ENCODE measurements around the gene FAM217A. TPM values are rescaled to one million over a fixed set of nuclear protein-coding genes. Genes with fewer than 3 reads are reported as not detected.

The FAM217A gene
- total RNA-seq, 1 experiment from 2014 or later: not detected

- TF ChIP-seq YY1 (IDR thresholded peaks at IDR 0.05; ENCODE audit: extremely low read depth, insufficient replicate concordance, low read depth, low read length): no peak
Observed at GRCh38 chr6:4049246-4049645, 29.7 kb downstream of the FAM217A start (continued).

GRCh38 chr6:4041480-4041879, 37.5 kb downstream of the FAM217A start:
- Histone ChIP-seq H3K4me2 (ENCODE audit: low read length) (no peak overlapping the region), H4K20me1 (ENCODE audit: insufficient read depth) (peaks cover 20% of the 10 kb centered on the region), H3K36me3 (ENCODE audit: control insufficient read depth in 1 of 2, insufficient read depth in 2 of 2, low read length in 2 of 2) (peaks cover 56 to 68% of the 10 kb centered on the region in 2 experiments), H3K79me2 (ENCODE audit: insufficient read depth, low read length) (peaks cover 98% of the 10 kb centered on the region), H3K9me3 (ENCODE audit: control insufficient read depth in 1 of 2, insufficient read depth in 1 of 2, low read depth in 1 of 2, low read length in 2 of 2) (no peaks in the 10 kb centered on the region), H3K9ac (ENCODE audit: low read length) (no peak overlapping the region), H2AFZ (ENCODE audit: low read depth, low read length, poor library complexity, severe bottlenecking) (no peak overlapping the region), H3K27ac (ENCODE audit: low read depth, low read length) (no peak overlapping the region), H3K4me3 (replicated peaks in 1 of 2; ENCODE audit: low read depth in 1 of 2, low read length in 2 of 2) (no peak overlapping the region), H3K4me1 (ENCODE audit: control insufficient read depth in 1 of 2, insufficient read depth in 2 of 2, low read length in 2 of 2) (no peaks in the 10 kb centered on the region), H3K9me2 (ENCODE audit: insufficient read depth) (no peaks in the 10 kb centered on the region), H3K27me3 (ENCODE audit: insufficient read depth, low read length) (no peaks in the 10 kb centered on the region)
- intact Hi-C loops (cut with micrococcal nuclease): no loop called here
- ChIA-PET POLR2A (no interaction called here), RAD21 (ENCODE audit: low non-redundant PET in 1 of 2, low total read pairs in 2 of 2, uncharacterized antibody in 2 of 2, unreplicated experiment in 2 of 2) (no interaction called here), CTCF (no interaction called here)
- no peak for DNase-seq (ENCODE audit: low read depth, low spot score)
- TF ChIP-seq ZFX (IDR thresholded peaks at IDR 0.05) (no peak), ELF1 (IDR thresholded peaks at IDR 0.05; ENCODE audit: borderline replicate concordance, low read depth) (no peak), CEBPB (IDR thresholded peaks at IDR 0.05; ENCODE audit: low read depth) (no peak), FOSL1 (IDR thresholded peaks at IDR 0.05; ENCODE audit: low read depth) (no peak), EGR1 (IDR thresholded peaks at IDR 0.05; ENCODE audit: low read depth) (no peak), POLR2A (IDR thresholded peaks at IDR 0.05; ENCODE audit: borderline replicate concordance, extremely low read depth, insufficient read depth, insufficient read length) (no peak), POLR2AphosphoS5 (IDR thresholded peaks at IDR 0.05; ENCODE audit: low read depth, low read length) (no peak), RAD21 (IDR thresholded peaks at IDR 0.05; ENCODE audit: low read depth) (no peak), JUND (IDR thresholded peaks at IDR 0.05) (no peak)
- TF ChIP-seq, protein P1, sequence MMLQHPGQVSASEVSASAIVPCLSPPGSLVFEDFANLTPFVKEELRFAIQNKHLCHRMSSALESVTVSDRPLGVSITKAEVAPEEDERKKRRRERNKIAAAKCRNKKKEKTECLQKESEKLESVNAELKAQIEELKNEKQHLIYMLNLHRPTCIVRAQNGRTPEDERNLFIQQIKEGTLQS (IDR thresholded peaks at IDR 0.05): no peak
- no TSS peak for BruUV-seq (replicated peaks)
- ATAC-seq: no peak

GRCh38 chr6:4039348-4039747, 39.6 kb downstream of the FAM217A start:
- ChIA-PET CTCF (no interaction called here), POLR2A (interaction anchor here (0.8 kb wide), 1 partner anchor 87 kb away, joined by 4 read pairs; no protein-coding TSS in a partner anchor)

More at GRCh38 chr6:4039348-4039747, 39.6 kb downstream of the FAM217A start:
- ATAC-seq (no peak), DNase-seq (ENCODE audit: low read depth, low spot score) (no peak)
- TF ChIP-seq RAD21 (IDR thresholded peaks at IDR 0.05; ENCODE audit: low read depth) (no peak), EGR1 (IDR thresholded peaks at IDR 0.05; ENCODE audit: low read depth) (no peak), SP1 (IDR thresholded peaks at IDR 0.05; ENCODE audit: low read depth) (no peak), ZNF274 (IDR thresholded peaks at IDR 0.05; ENCODE audit: low read depth, low read length) (no peak), TCF7L2 (IDR thresholded peaks at IDR 0.05; ENCODE audit: borderline replicate concordance, extremely low read depth, insufficient read depth, insufficient read length) (no peak), ELF1 (IDR thresholded peaks at IDR 0.05; ENCODE audit: borderline replicate concordance, low read depth) (no peak), SRF (IDR thresholded peaks at IDR 0.05; ENCODE audit: low read depth) (no peak), JUND (IDR thresholded peaks at IDR 0.05) (no peak), CEBPB (IDR thresholded peaks at IDR 0.05; ENCODE audit: low read depth) (no peak), POLR2AphosphoS5 (IDR thresholded peaks at IDR 0.05; ENCODE audit: low read depth, low read length) (no peak), YY1 (IDR thresholded peaks at IDR 0.05; ENCODE audit: extremely low read depth, insufficient replicate concordance, low read depth, low read length) (no peak)
- TF ChIP-seq, protein P2, sequence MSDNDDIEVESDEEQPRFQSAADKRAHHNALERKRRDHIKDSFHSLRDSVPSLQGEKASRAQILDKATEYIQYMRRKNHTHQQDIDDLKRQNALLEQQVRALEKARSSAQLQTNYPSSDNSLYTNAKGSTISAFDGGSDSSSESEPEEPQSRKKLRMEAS (IDR thresholded peaks at IDR 0.05): no peak
- TF ChIP-seq, protein P3, sequence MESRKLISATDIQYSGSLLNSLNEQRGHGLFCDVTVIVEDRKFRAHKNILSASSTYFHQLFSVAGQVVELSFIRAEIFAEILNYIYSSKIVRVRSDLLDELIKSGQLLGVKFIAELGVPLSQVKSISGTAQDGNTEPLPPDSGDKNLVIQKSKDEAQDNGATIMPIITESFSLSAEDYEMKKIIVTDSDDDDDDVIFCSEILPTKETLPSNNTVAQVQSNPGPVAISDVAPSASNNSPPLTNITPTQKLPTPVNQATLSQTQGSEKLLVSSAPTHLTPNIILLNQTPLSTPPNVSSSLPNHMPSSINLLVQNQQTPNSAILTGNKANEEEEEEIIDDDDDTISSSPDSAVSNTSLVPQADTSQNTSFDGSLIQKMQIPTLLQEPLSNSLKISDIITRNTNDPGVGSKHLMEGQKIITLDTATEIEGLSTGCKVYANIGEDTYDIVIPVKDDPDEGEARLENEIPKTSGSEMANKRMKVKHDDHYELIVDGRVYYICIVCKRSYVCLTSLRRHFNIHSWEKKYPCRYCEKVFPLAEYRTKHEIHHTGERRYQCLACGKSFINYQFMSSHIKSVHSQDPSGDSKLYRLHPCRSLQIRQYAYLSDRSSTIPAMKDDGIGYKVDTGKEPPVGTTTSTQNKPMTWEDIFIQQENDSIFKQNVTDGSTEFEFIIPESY (IDR thresholded peaks at IDR 0.05; ENCODE audit: extremely low read depth, insufficient replicate concordance, low read length): no peak
- no peak overlapping the region for H3K9ac ChIP-seq (ENCODE audit: low read length)
- no peaks in the 10 kb centered on the region for H3K4me1 ChIP-seq (ENCODE audit: control insufficient read depth in 1 of 2, insufficient read depth in 2 of 2, low read length in 2 of 2)
- no peak overlapping the region for H3K4me2 ChIP-seq (ENCODE audit: low read length)
- H3K9me3 ChIP-seq (ENCODE audit: control insufficient read depth in 1 of 2, insufficient read depth in 1 of 2, low read depth in 1 of 2, low read length in 2 of 2): no peaks in the 10 kb centered on the region
- H3K27ac ChIP-seq (ENCODE audit: low read depth, low read length): no peak overlapping the region
- BruUV-seq (replicated peaks): no TSS peak
- H3K27me3 ChIP-seq (ENCODE audit: insufficient read depth, low read length): no peaks in the 10 kb centered on the region
- H4K20me1 ChIP-seq (ENCODE audit: insufficient read depth): peaks cover 17% of the 10 kb centered on the region
- H3K9me2 ChIP-seq (ENCODE audit: insufficient read depth): no peaks in the 10 kb centered on the region
- H3K79me2 ChIP-seq (ENCODE audit: insufficient read depth, low read length): peaks cover 99% of the 10 kb centered on the region
- RAD21 ChIA-PET (ENCODE audit: low non-redundant PET in 1 of 2, low total read pairs in 2 of 2, uncharacterized antibody in 2 of 2, unreplicated experiment in 2 of 2): no interaction called here
- intact Hi-C loops (cut with micrococcal nuclease): no loop called here
- no peak overlapping the region for H3K4me3 ChIP-seq (replicated peaks in 1 of 2; ENCODE audit: low read depth in 1 of 2, low read length in 2 of 2)
- H2AFZ ChIP-seq (ENCODE audit: low read depth, low read length, poor library complexity, severe bottlenecking): no peak overlapping the region
- H3K36me3 ChIP-seq (ENCODE audit: control insufficient read depth in 1 of 2, insufficient read depth in 2 of 2, low read length in 2 of 2): peaks cover 49 to 59% of the 10 kb centered on the region in 2 experiments
